DND-41 (cell line): Measurements from ENCODE around the gene FRK.

Source experiments
- ATAC-seq: fragments of 200-7000 bp; cut with Tn5 transposase; 3 replicates; pipeline ENCODE4 v1.9.1; 2021; ENCODE audit warnings: low read depth; ENCODE audit not compliant: insufficient read depth
- DNase-seq: peaks from one replicate; pipeline ENCODE4 v3.0.0-alpha.2; 2020
- H2AFZ ChIP-seq: 2 replicates; pipeline ENCODE4 v1.6.0; 2012; ENCODE audit warnings: low read depth, low read length
- H3K27ac ChIP-seq: 2 replicates; pipeline ENCODE4 v1.5.1; 2012; ENCODE audit warnings: low read length, inconsistent platforms
- H3K27me3 ChIP-seq: fragments of 200-600 bp; sonication (generic); 2 replicates; pipeline ENCODE4 v1.6.0; 2012; ENCODE audit warnings: low read length, mild to moderate bottlenecking, inconsistent platforms; ENCODE audit not compliant: insufficient read depth, poor library complexity
- H3K36me3 ChIP-seq: 2 replicates; pipeline ENCODE4 v1.5.1; 2012; ENCODE audit warnings: low read length, inconsistent platforms; ENCODE audit not compliant: insufficient read depth
- H3K4me1 ChIP-seq: 2 replicates; pipeline ENCODE4 v1.5.1; 2012; ENCODE audit warnings: mild to moderate bottlenecking, low read length; ENCODE audit not compliant: insufficient read depth
- H3K4me2 ChIP-seq: 2 replicates; pipeline ENCODE4 v1.6.0; 2012; ENCODE audit warnings: mild to moderate bottlenecking, moderate library complexity, low read length, inconsistent platforms; ENCODE audit not compliant: insufficient read depth
- H3K4me3 ChIP-seq, 2 experiments: fragments of 200-600 bp in 1 of 2; shearing (Covaris generic) in 1 of 2; 2 replicates each; pipeline ENCODE4 v1.5.1; 2012 to 2016; ENCODE audit warnings: inconsistent platforms in 2 of 2, low read length in 2 of 2, mild to moderate bottlenecking in 2 of 2, low read depth in 1 of 2, moderate library complexity in 1 of 2
- H3K79me2 ChIP-seq: 2 replicates; pipeline ENCODE4 v1.6.0; 2012; ENCODE audit warnings: low read length, inconsistent platforms; ENCODE audit not compliant: insufficient read depth
- H3K9ac ChIP-seq: 2 replicates; pipeline ENCODE4 v1.6.0; 2012; ENCODE audit warnings: low read depth, mild to moderate bottlenecking, inconsistent platforms, low read length, moderate library complexity
- H3K9me3 ChIP-seq: 2 replicates; pipeline ENCODE4 v1.5.1; 2012; ENCODE audit warnings: low read length, moderate library complexity, mild to moderate bottlenecking, inconsistent platforms; ENCODE audit not compliant: insufficient read depth, severe bottlenecking
- H4K20me1 ChIP-seq: 2 replicates; pipeline ENCODE4 v1.6.0; 2012; ENCODE audit warnings: low read length; ENCODE audit not compliant: insufficient read depth
- CTCF ChIP-seq: IDR thresholded peaks from 2 replicates; pipeline ENCODE4 v1.5.1; 2012; ENCODE audit warnings: borderline replicate concordance, low read length, moderate library complexity, mild to moderate bottlenecking; ENCODE audit not compliant: poor library complexity, severe bottlenecking; ENCODE audit errors: extremely low read depth
- EZH2 ChIP-seq: IDR thresholded peaks from 3 replicates; pipeline ENCODE4 v1.6.1; 2012; ENCODE audit warnings: borderline replicate concordance, low read depth, mild to moderate bottlenecking, moderate library complexity, low read length, inconsistent platforms; ENCODE audit not compliant: severe bottlenecking

Gene FRK

GRCh38 chr6:116002756-116003155, 57.9 kb downstream of the FRK start:
- H3K79me2 ChIP-seq: no peaks in the 10 kb centered on the region
- H3K4me1 ChIP-seq: no peaks in the 10 kb centered on the region
- no peak for TF ChIP-seq EZH2
- no peak for TF ChIP-seq CTCF
- no peak overlapping the region for H2AFZ ChIP-seq
- H3K4me3 ChIP-seq: no peak overlapping the region
- no peaks in the 10 kb centered on the region for H3K27me3 ChIP-seq
- H3K4me2 ChIP-seq: no peak overlapping the region
- no peak for ATAC-seq
- no peak overlapping the region for H3K27ac ChIP-seq
- DNase-seq: no peak
- H4K20me1 ChIP-seq: no peaks in the 10 kb centered on the region
- no peak overlapping the region for H3K9ac ChIP-seq
- no peaks in the 10 kb centered on the region for H3K36me3 ChIP-seq
- no peaks in the 10 kb centered on the region for H3K9me3 ChIP-seq

GRCh38 chr6:115999235-115999634, 61.5 kb downstream of the FRK start:
- no peak overlapping the region for H3K27ac ChIP-seq
- H3K36me3 ChIP-seq: no peaks in the 10 kb centered on the region
- TF ChIP-seq CTCF: no peak
- no peak for TF ChIP-seq EZH2
- H3K79me2 ChIP-seq: no peaks in the 10 kb centered on the region
- H3K9me3 ChIP-seq: no peaks in the 10 kb centered on the region
- no peak overlapping the region for H2AFZ ChIP-seq
- no peak for DNase-seq
- ATAC-seq: no peak
- H3K4me1 ChIP-seq: no peaks in the 10 kb centered on the region
- no peaks in the 10 kb centered on the region for H3K27me3 ChIP-seq
- no peak overlapping the region for H3K9ac ChIP-seq
- no peaks in the 10 kb centered on the region for H4K20me1 ChIP-seq
- no peak overlapping the region for H3K4me2 ChIP-seq
- no peak overlapping the region for H3K4me3 ChIP-seq

- no peak for TF ChIP-seq CTCF
- no peak for TF ChIP-seq EZH2
- DNase-seq: no peak
- Histone ChIP-seq H3K79me2 (no peaks in the 10 kb centered on the region), H3K9ac (no peak overlapping the region), H3K36me3 (no peaks in the 10 kb centered on the region), H3K4me2 (no peak overlapping the region), H3K27me3 (no peaks in the 10 kb centered on the region), H4K20me1 (no peaks in the 10 kb centered on the region), H3K4me3 (no peak overlapping the region), H3K27ac (no peak overlapping the region), H2AFZ (no peak overlapping the region), H3K4me1 (no peaks in the 10 kb centered on the region), H3K9me3 (no peaks in the 10 kb centered on the region)
- no peak for ATAC-seq
Observed at GRCh38 chr6:115997990-115998585, 62.6 kb downstream of the FRK start.

GRCh38 chr6:115986026-115986425, 74.7 kb downstream of the FRK start:
- Histone ChIP-seq H3K27ac (no peak overlapping the region), H3K9me3 (no peaks in the 10 kb centered on the region), H3K4me3 (no peak overlapping the region), H3K4me2 (no peak overlapping the region), H2AFZ (no peak overlapping the region), H3K79me2 (no peaks in the 10 kb centered on the region), H3K4me1 (no peaks in the 10 kb centered on the region), H3K27me3 (no peaks in the 10 kb centered on the region), H3K36me3 (no peaks in the 10 kb centered on the region), H3K9ac (no peak overlapping the region), H4K20me1 (no peaks in the 10 kb centered on the region)
- no peak for DNase-seq
- no peak for ATAC-seq
- TF ChIP-seq CTCF: no peak
- TF ChIP-seq EZH2: no peak
